Ovary (tissue), 9 donors: Measurements from ENCODE around the gene USF1. TPM values are rescaled to one million over a fixed set of nuclear protein-coding genes. Genes with fewer than 3 reads are reported as not detected.

Experiments
- DNase-seq, 5 donors: peaks; one replicate each; pipeline ENCODE4 v3.0.0-alpha.2; 2019 to 2020
- H3K27ac ChIP-seq, 2 donors: fragments of 200-600 bp; one replicate each; pipeline versions ENCODE4 v1.5.1 to v1.8.0; 2019 to 2022
- H3K27me3 ChIP-seq: fragments of 200-600 bp; one replicate; pipeline ENCODE4 v1.8.0; 2022
- H3K36me3 ChIP-seq: fragments of 200-600 bp; sonication (generic); one replicate; pipeline ENCODE4 v1.5.1; 2019
- H3K4me1 ChIP-seq: one replicate; pipeline ENCODE4 v1.8.1; 2013; ENCODE audit warnings: mild to moderate bottlenecking, moderate library complexity; ENCODE audit not compliant: insufficient read depth
- H3K4me3 ChIP-seq: fragments of 200-600 bp; sonication (generic); one replicate; pipeline ENCODE4 v1.5.1; 2017
- H3K9me3 ChIP-seq, 2 donors: fragments of 200-600 bp in 1 of 2; sonication (generic) in 1 of 2; one replicate each; pipeline versions ENCODE4 v1.5.1 to v1.8.1; 2013 to 2019; ENCODE audit warnings: mild to moderate bottlenecking in 1 of 2, moderate library complexity in 1 of 2
- CTCF ChIP-seq, 3 donors: fragments of 450-650 bp in 2 of 3; fragments of 200-600 bp in 1 of 3; IDR thresholded peaks; one replicate each; pipeline versions ENCODE4 v1.5.1 to v1.8.0; 2016 to 2022; ENCODE audit warnings: antibody characterized with exemption in 3 of 3, mild to moderate bottlenecking in 1 of 3
- EP300 ChIP-seq: sonication (generic); formaldehyde crosslinking; IDR thresholded peaks from one replicate; pipeline ENCODE4 v1.6.1; 2017; ENCODE audit warnings: antibody characterized with exemption
- POLR2A ChIP-seq: fragments of 450-650 bp; IDR thresholded peaks from one replicate; pipeline ENCODE4 v1.6.1; 2017; ENCODE audit warnings: antibody characterized with exemption, mild to moderate bottlenecking, moderate library complexity
- WGBS, 3 donors: extraction: QIAGEN DNeasy Blood & Tissue Kit in 1 of 3; methylation state at CpG; one replicate each; pipeline versions ENCODE4 v1.1.5 to v1.1.7; 2013 to 2017; 5-methylcytosine and 5-hydroxymethylcytosine counted together
- intact Hi-C, 4 donors: fragments of 100-400 bp; cut with DNase I; formaldehyde crosslinking; loops; one replicate each; pipeline versions ENCODE4 v1.11.0 to v1.15.1; 2022 to 2023
- polyA plus RNA-seq, 2 donors: library from polyadenylated mRNA; stranded (reverse); fragments of 200-250 nt in 1 of 2; fragments of 350-450 nt in 1 of 2; fragmentation: Illumina TruSeq in 1 of 2; extraction: RNeasy Lipid Tissue Mini Kit (QIAGEN cat#74804) in 1 of 2; gene quantifications; one replicate each; pipeline ENCODE4 v1.2.3, GENCODE V29; 2013 to 2014
- total RNA-seq, 7 donors: library from RNA; depleted of rRNA in 2 of 7; stranded (reverse); fragments of >200 nt in 2 of 7; fragmentation: NEBNext Ultra II Directional in 3 of 7; extraction: Animal tissue kit (Norgen Biotek cat#: 25700) in 3 of 7; gene quantifications; one replicate each; pipeline versions ENCODE4 v1.1.0 to v1.2.4, GENCODE V29; 2016 to 2023
- donor health status: DM: no; HTN: no; CAD: no; lungs with moderate emphysema.
- donor health status: DM: no; HTN: no; CAD: no.
- donor health status: Bipolar disorder and iron deficiency.
- donor health status: DM: yes; HTN: yes; CAD: no.
- donor health status: DM: no; HTN: no; CAD: no.
- donor health status: DM: yes; HTN: yes; CAD: no.

Gene USF1
- total and polyA plus RNA-seq, 9 donors, result 28.1 to 54.8 (median 44.0) TPM

GRCh38 chr1:161081519-161081918 lies 35.7 kb upstream of the USF1 start:
- H3K36me3 ChIP-seq, result no peaks in the 10 kb centered on the region
- TF ChIP-seq POLR2A (no peak), CTCF (IDR thresholded peaks at IDR 0.05) (no peak), EP300 (no peak)
- intact Hi-C loops, result no loop called here
- H3K4me1 ChIP-seq, result no peaks in the 10 kb centered on the region
- no peaks in the 10 kb centered on the region for H3K9me3 ChIP-seq
- H3K27ac ChIP-seq, result no peak overlapping the region
- DNase-seq, result no peak
- H3K4me3 ChIP-seq, result no peak overlapping the region
- 73 to 95% (median 76%) methylated on average over 5 of the region's 5 CpGs for WGBS, 3 donors
- H3K27me3 ChIP-seq, result no peaks in the 10 kb centered on the region

- DNase-seq, result no peak
- Histone ChIP-seq H3K36me3 (no peaks in the 10 kb centered on the region), H3K9me3 (no peaks in the 10 kb centered on the region), H3K4me1 (no peaks in the 10 kb centered on the region), H3K27me3 (no peaks in the 10 kb centered on the region), H3K27ac (no peak overlapping the region), H3K4me3 (no peak overlapping the region)
- intact Hi-C loops, result no loop called here
- WGBS, 3 donors, result 69 to 80% (median 74%) methylated on average over 5 of the region's 5 CpGs
- TF ChIP-seq CTCF (IDR thresholded peaks at IDR 0.05), result no peak
- TF ChIP-seq POLR2A, result no peak
- TF ChIP-seq EP300, result no peak
Measured at GRCh38 chr1:161080441-161081405, 34.9 kb upstream of the USF1 start.

- Histone ChIP-seq H3K4me3 (no peak overlapping the region), H3K4me1 (no peaks in the 10 kb centered on the region), H3K9me3 (no peaks in the 10 kb centered on the region), H3K36me3 (no peaks in the 10 kb centered on the region), H3K27ac (no peak overlapping the region), H3K27me3 (no peaks in the 10 kb centered on the region)
- WGBS, 3 donors, result 40 to 50% (median 43%) methylated on average over 32 to 41 of the region's 41 CpGs
- DNase-seq, result no peak
- TF ChIP-seq CTCF (IDR thresholded peaks at IDR 0.05) (no peak), POLR2A (no peak), EP300 (no peak)
- intact Hi-C loops, result no loop called here
Measured at GRCh38 chr1:161079436-161080110, 33.8 kb upstream of the USF1 start.

GRCh38 chr1:161077426-161077825 lies 31.6 kb upstream of the USF1 start:
- TF ChIP-seq EP300 (no peak), CTCF (IDR thresholded peaks at IDR 0.05) (no peak), POLR2A (no peak)
- Histone ChIP-seq H3K36me3 (no peaks in the 10 kb centered on the region), H3K4me1 (no peaks in the 10 kb centered on the region), H3K4me3 (no peak overlapping the region), H3K27me3 (no peaks in the 10 kb centered on the region), H3K9me3 (no peaks in the 10 kb centered on the region), H3K27ac (no peak overlapping the region)
- intact Hi-C loops, result no loop called here
- WGBS, 3 donors, result 61 to 68% (median 64%) methylated on average over 9 of the region's 9 CpGs
- DNase-seq, result no peak
